ENCODE results near the gene DDN.

- TF ChIP-seq GATA2 (IDR thresholded peaks at IDR 0.05; ENCODE audit: low read depth, low read length): no peak
- TF ChIP-seq GATA3 (IDR thresholded peaks at IDR 0.05; ENCODE audit: low read depth, low read length): no peak
Measured at GRCh38 chr12:49038291-49038955, 39.2 kb upstream of the DDN start.

Measured in SH-SY5Y (cell line).